MM.1S (cell line): ENCODE measurements around the gene CYP8B1.

ENCODE experiments used
- DNase-seq: peaks from one replicate; pipeline ENCODE4 v3.0.0-alpha.2; 2015
- H2AFZ ChIP-seq: fragments of 300-600 bp; sonication (generic); 2 replicates; pipeline ENCODE4 v1.6.0; 2016; ENCODE audit warnings: antibody characterized with exemption, low read length
- H3F3A ChIP-seq: fragments of 300-600 bp; sonication (generic); 2 replicates; pipeline ENCODE4 v1.6.1; 2016; ENCODE audit warnings: mild to moderate bottlenecking, antibody characterized with exemption, low read length, moderate library complexity, mixed read lengths; ENCODE audit not compliant: insufficient read depth
- H3K27ac ChIP-seq: fragments of 300-600 bp; sonication (generic); 2 replicates; pipeline ENCODE4 v1.5.1; 2016; ENCODE audit warnings: mild to moderate bottlenecking, low read length
- H3K27me3 ChIP-seq: fragments of 300-600 bp; sonication (generic); replicated peaks from 2 replicates; pipeline ENCODE4 v1.6.0; 2016; ENCODE audit warnings: low read length; ENCODE audit not compliant: insufficient read depth
- H3K36me3 ChIP-seq: fragments of 300-600 bp; sonication (generic); replicated peaks from 2 replicates; pipeline ENCODE4 v1.6.1; 2016; ENCODE audit warnings: mild to moderate bottlenecking, low read length, mixed read lengths; ENCODE audit not compliant: insufficient read depth
- H3K4me1 ChIP-seq: fragments of 300-600 bp; sonication (generic); 2 replicates; pipeline ENCODE4 v1.6.1; 2016; ENCODE audit warnings: low read length, mixed read lengths
- H3K4me2 ChIP-seq: fragments of 300-600 bp; sonication (generic); 2 replicates; pipeline ENCODE4 v1.6.0; 2016; ENCODE audit warnings: low read depth, low read length
- H3K4me3 ChIP-seq: fragments of 300-600 bp; sonication (generic); 2 replicates; pipeline ENCODE4 v1.5.1; 2016; ENCODE audit warnings: low read length, mixed read lengths
- H3K79me2 ChIP-seq: fragments of 300-600 bp; sonication (generic); 2 replicates; pipeline ENCODE4 v1.6.1; 2016; ENCODE audit warnings: mixed run types, low read length, mixed read lengths
- H3K9ac ChIP-seq: fragments of 300-600 bp; sonication (generic); 2 replicates; pipeline ENCODE4 v1.6.1; 2016; ENCODE audit warnings: low read length, mixed read lengths
- H3K9me2 ChIP-seq: fragments of 300-600 bp; sonication (generic); replicated peaks from 2 replicates; pipeline ENCODE4 v1.6.1; 2016; ENCODE audit warnings: mild to moderate bottlenecking, low read length, mixed read lengths; ENCODE audit not compliant: insufficient read depth
- H3K9me3 ChIP-seq: fragments of 300-600 bp; sonication (generic); replicated peaks from 2 replicates; pipeline ENCODE4 v1.6.1; 2016; ENCODE audit warnings: mild to moderate bottlenecking, low read length, mixed read lengths; ENCODE audit not compliant: insufficient read depth
- H4K20me1 ChIP-seq: fragments of 300-600 bp; sonication (generic); 2 replicates; pipeline ENCODE4 v1.6.1; 2016; ENCODE audit warnings: mild to moderate bottlenecking, low read length, moderate library complexity, mixed read lengths; ENCODE audit not compliant: insufficient read depth
- EZH2 ChIP-seq: fragments of 300-600 bp; sonication (generic); optimal IDR thresholded peaks from 2 replicates; pipeline ENCODE3; 2017; ENCODE audit warnings: low read depth, mild to moderate bottlenecking, antibody characterized with exemption, low read length, mixed read lengths
- EZH2phosphoT487 ChIP-seq: fragments of 300-600 bp; sonication (generic); IDR thresholded peaks from 2 replicates; pipeline ENCODE4 v1.6.1; 2018; ENCODE audit warnings: antibody characterized with exemption, low read length
- TF ChIP-seq, protein P1 (sequence below): fragments of 300-600 bp; sonication (generic); IDR thresholded peaks from 2 replicates; pipeline ENCODE4 v1.5.1; 2016; ENCODE audit warnings: antibody characterized with exemption, low read length, mixed read lengths

The CYP8B1 gene

DNA sequence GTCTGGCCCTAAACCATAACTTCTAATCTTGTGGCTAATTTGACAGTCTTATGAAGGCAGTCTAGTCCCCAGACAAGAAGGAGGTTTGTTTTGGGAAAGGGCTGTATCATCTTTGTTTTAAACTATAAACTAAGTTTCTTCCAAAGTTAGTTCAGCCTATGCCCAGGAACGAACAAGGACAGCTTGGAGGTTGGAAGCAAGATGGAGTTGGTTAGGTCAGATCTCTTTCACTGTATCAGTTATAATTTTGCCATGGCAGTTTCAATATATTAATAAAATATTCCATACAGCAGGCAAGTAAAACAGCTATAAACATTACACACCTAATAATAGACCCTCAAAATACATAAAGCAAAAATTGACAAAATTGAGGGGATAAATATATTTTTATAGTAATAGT is 17.1 kb upstream of the CYP8B1 start:
- H3K36me3 ChIP-seq: no peaks in the 10 kb centered on the region
- no peaks in the 10 kb centered on the region for H3K9me3 ChIP-seq
- no peaks in the 10 kb centered on the region for H3K9me2 ChIP-seq
- no peak overlapping the region for H3K9ac ChIP-seq
- H3K79me2 ChIP-seq: no peaks in the 10 kb centered on the region
- H3K4me2 ChIP-seq: no peak overlapping the region
- no peak overlapping the region for H3K4me3 ChIP-seq
- H3K4me1 ChIP-seq: no peaks in the 10 kb centered on the region
- no peaks in the 10 kb centered on the region for H3F3A ChIP-seq
- H4K20me1 ChIP-seq: no peaks in the 10 kb centered on the region
- H2AFZ ChIP-seq: no peak overlapping the region
- H3K27me3 ChIP-seq: no peaks in the 10 kb centered on the region
- TF ChIP-seq EZH2 (no peak), EZH2phosphoT487 (no peak)
- TF ChIP-seq, protein P1, sequence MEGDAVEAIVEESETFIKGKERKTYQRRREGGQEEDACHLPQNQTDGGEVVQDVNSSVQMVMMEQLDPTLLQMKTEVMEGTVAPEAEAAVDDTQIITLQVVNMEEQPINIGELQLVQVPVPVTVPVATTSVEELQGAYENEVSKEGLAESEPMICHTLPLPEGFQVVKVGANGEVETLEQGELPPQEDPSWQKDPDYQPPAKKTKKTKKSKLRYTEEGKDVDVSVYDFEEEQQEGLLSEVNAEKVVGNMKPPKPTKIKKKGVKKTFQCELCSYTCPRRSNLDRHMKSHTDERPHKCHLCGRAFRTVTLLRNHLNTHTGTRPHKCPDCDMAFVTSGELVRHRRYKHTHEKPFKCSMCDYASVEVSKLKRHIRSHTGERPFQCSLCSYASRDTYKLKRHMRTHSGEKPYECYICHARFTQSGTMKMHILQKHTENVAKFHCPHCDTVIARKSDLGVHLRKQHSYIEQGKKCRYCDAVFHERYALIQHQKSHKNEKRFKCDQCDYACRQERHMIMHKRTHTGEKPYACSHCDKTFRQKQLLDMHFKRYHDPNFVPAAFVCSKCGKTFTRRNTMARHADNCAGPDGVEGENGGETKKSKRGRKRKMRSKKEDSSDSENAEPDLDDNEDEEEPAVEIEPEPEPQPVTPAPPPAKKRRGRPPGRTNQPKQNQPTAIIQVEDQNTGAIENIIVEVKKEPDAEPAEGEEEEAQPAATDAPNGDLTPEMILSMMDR: no peak
- no peak for DNase-seq
- no peak overlapping the region for H3K27ac ChIP-seq

- Histone ChIP-seq H3K9me3 (no peaks in the 10 kb centered on the region), H3K27ac (no peak overlapping the region), H3K9ac (no peak overlapping the region), H3K9me2 (no peaks in the 10 kb centered on the region), H3K4me2 (no peak overlapping the region), H3K36me3 (no peaks in the 10 kb centered on the region), H3K79me2 (no peaks in the 10 kb centered on the region), H3F3A (no peaks in the 10 kb centered on the region), H2AFZ (no peak overlapping the region), H4K20me1 (no peaks in the 10 kb centered on the region), H3K4me1 (no peaks in the 10 kb centered on the region), H3K27me3 (no peaks in the 10 kb centered on the region), H3K4me3 (no peak overlapping the region)
- no peak for TF ChIP-seq EZH2phosphoT487
- TF ChIP-seq EZH2: no peak
- TF ChIP-seq, protein P1: no peak
- DNase-seq: no peak
Observed at GRCh38 chr3:42892169-42892568, 16.5 kb upstream of the CYP8B1 start.

GRCh38 chr3:42891042-42891441 is 15.4 kb upstream of the CYP8B1 start:
- no peaks in the 10 kb centered on the region for H3K79me2 ChIP-seq
- no peak overlapping the region for H3K9ac ChIP-seq
- no peaks in the 10 kb centered on the region for H3K36me3 ChIP-seq
- H3K9me2 ChIP-seq: no peaks in the 10 kb centered on the region
- H2AFZ ChIP-seq: no peak overlapping the region
- H3K9me3 ChIP-seq: no peaks in the 10 kb centered on the region
- no peaks in the 10 kb centered on the region for H3K4me1 ChIP-seq
- no peaks in the 10 kb centered on the region for H3F3A ChIP-seq
- no peak overlapping the region for H3K27ac ChIP-seq
- no peaks in the 10 kb centered on the region for H3K27me3 ChIP-seq
- no peak overlapping the region for H3K4me3 ChIP-seq
- TF ChIP-seq EZH2phosphoT487 (no peak), EZH2 (no peak)
- TF ChIP-seq, protein P1: no peak
- no peak for DNase-seq
- no peaks in the 10 kb centered on the region for H4K20me1 ChIP-seq
- H3K4me2 ChIP-seq: no peak overlapping the region
